ENCODE measurements around the gene PRKCH. TPM values are rescaled to one million over a fixed set of nuclear protein-coding genes. Genes with fewer than 3 reads are reported as not detected.

The PRKCH gene
- total RNA-seq, 1 experiment from 2014 or later = 18.3 TPM

DNA sequence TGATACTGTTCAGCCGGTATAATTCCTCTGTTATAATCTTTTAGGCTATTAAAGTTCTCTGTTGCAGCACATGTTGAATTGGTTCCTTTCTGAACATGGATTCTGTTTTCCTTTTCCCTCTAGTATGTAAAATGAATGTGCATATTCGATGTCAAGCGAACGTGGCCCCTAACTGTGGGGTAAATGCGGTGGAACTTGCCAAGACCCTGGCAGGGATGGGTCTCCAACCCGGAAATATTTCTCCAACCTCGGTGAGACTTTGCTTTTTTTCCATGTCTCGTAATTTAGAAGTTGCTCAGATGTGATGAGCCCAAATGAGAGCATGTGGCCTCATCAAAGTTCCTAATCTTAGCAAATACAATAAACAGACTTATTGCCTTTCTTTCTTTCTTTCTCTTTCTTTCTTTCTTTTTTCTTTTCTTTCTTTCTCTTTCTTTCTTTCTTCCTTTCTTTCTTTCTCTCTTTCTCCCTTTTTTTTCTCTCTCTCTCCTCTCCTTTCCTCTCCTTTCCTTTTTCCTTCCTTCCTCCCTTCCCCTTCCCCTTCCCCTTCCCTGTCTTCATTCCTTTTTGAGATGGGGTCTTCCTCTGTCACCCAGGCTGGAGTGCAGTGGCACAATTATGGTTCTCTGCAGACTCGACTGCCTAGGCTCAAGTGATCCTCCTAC, 131.9 kb downstream of the PRKCH start:
- CTCF ChIA-PET = no interaction called here
- Histone ChIP-seq H3K36me3 (ENCODE audit: control insufficient read depth, insufficient read depth, low read length) (no peaks in the 10 kb centered on the region), H3K9me3 (no peaks in the 10 kb centered on the region), H3K4me3 (ENCODE audit: low read depth, low read length) (no peak overlapping the region), H3K27me3 (replicated peaks; ENCODE audit: control insufficient read depth, insufficient read depth, low read length) (no peaks in the 10 kb centered on the region), H3K4me1 (no peaks in the 10 kb centered on the region)
- no peak for DNase-seq
- TF ChIP-seq, protein P1, sequence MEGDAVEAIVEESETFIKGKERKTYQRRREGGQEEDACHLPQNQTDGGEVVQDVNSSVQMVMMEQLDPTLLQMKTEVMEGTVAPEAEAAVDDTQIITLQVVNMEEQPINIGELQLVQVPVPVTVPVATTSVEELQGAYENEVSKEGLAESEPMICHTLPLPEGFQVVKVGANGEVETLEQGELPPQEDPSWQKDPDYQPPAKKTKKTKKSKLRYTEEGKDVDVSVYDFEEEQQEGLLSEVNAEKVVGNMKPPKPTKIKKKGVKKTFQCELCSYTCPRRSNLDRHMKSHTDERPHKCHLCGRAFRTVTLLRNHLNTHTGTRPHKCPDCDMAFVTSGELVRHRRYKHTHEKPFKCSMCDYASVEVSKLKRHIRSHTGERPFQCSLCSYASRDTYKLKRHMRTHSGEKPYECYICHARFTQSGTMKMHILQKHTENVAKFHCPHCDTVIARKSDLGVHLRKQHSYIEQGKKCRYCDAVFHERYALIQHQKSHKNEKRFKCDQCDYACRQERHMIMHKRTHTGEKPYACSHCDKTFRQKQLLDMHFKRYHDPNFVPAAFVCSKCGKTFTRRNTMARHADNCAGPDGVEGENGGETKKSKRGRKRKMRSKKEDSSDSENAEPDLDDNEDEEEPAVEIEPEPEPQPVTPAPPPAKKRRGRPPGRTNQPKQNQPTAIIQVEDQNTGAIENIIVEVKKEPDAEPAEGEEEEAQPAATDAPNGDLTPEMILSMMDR (IDR thresholded peaks at IDR 0.05; ENCODE audit: insufficient read depth in 1 of 2, low read depth in 1 of 2, low read length in 1 of 2, severe bottlenecking in 1 of 2, unreplicated experiment in 1 of 2) = no peak
- no peaks in the 10 kb centered on the region for H3K4me1 Mint-ChIP-seq (ENCODE audit: low read depth, unreplicated experiment)
- POLR2A ChIA-PET = no interaction called here
- intact Hi-C loops (cut with micrococcal nuclease; ENCODE audit: unreplicated experiment) = no loop called here
- BruUV-seq (replicated peaks) = no TSS peak
- no peak overlapping the region for H3K27ac Mint-ChIP-seq (ENCODE audit: unreplicated experiment)
- H3K9me3 Mint-ChIP-seq (ENCODE audit: unreplicated experiment) = no peaks in the 10 kb centered on the region
- no peaks in the 10 kb centered on the region for H3K27me3 Mint-ChIP-seq (ENCODE audit: insufficient read depth, unreplicated experiment)
- H3K4me3 Mint-ChIP-seq (ENCODE audit: unreplicated experiment) = no peak overlapping the region
- H3K36me3 Mint-ChIP-seq (ENCODE audit: insufficient read depth, unreplicated experiment) = peaks cover 16% of the 10 kb centered on the region

- H3K27me3 ChIP-seq (replicated peaks; ENCODE audit: control insufficient read depth, insufficient read depth, low read length) = no peaks in the 10 kb centered on the region
- no peaks in the 10 kb centered on the region for H3K36me3 ChIP-seq (ENCODE audit: control insufficient read depth, insufficient read depth, low read length)
- H3K27ac Mint-ChIP-seq (ENCODE audit: unreplicated experiment) = no peak overlapping the region
- ChIA-PET CTCF (interaction anchor here (0.7 kb wide), 1 partner anchor 16 kb away, joined by 4 read pairs; no protein-coding TSS in a partner anchor), POLR2A (no interaction called here)
- no TSS peak for BruUV-seq (replicated peaks)
- no peak overlapping the region for H3K4me3 Mint-ChIP-seq (ENCODE audit: unreplicated experiment)
- H3K4me3 ChIP-seq (ENCODE audit: low read depth, low read length) = no peak overlapping the region
- no peaks in the 10 kb centered on the region for H3K27me3 Mint-ChIP-seq (ENCODE audit: insufficient read depth, unreplicated experiment)
- TF ChIP-seq, protein P1 (IDR thresholded peaks at IDR 0.05; ENCODE audit: insufficient read depth in 1 of 2, low read depth in 1 of 2, low read length in 1 of 2, severe bottlenecking in 1 of 2, unreplicated experiment in 1 of 2) = no peak
- no peaks in the 10 kb centered on the region for H3K9me3 Mint-ChIP-seq (ENCODE audit: unreplicated experiment)
- no peaks in the 10 kb centered on the region for H3K4me1 ChIP-seq
- H3K36me3 Mint-ChIP-seq (ENCODE audit: insufficient read depth, unreplicated experiment) = peaks cover 16% of the 10 kb centered on the region
- H3K9me3 ChIP-seq = no peaks in the 10 kb centered on the region
- no peak for DNase-seq
- no peaks in the 10 kb centered on the region for H3K4me1 Mint-ChIP-seq (ENCODE audit: low read depth, unreplicated experiment)
- intact Hi-C loops (cut with micrococcal nuclease; ENCODE audit: unreplicated experiment) = no loop called here
Measured at GRCh38 chr14:61454545-61454944, 133.2 kb downstream of the PRKCH start.

- Histone ChIP-seq H3K9me3 (no peaks in the 10 kb centered on the region), H3K4me3 (ENCODE audit: low read depth, low read length) (no peak overlapping the region), H3K27me3 (replicated peaks; ENCODE audit: control insufficient read depth, insufficient read depth, low read length) (no peaks in the 10 kb centered on the region), H3K36me3 (ENCODE audit: control insufficient read depth, insufficient read depth, low read length) (no peaks in the 10 kb centered on the region), H3K4me1 (no peaks in the 10 kb centered on the region)
- intact Hi-C loops (cut with micrococcal nuclease; ENCODE audit: unreplicated experiment) = no loop called here
- TF ChIP-seq, protein P1 (IDR thresholded peaks at IDR 0.05; ENCODE audit: insufficient read depth in 1 of 2, low read depth in 1 of 2, low read length in 1 of 2, severe bottlenecking in 1 of 2, unreplicated experiment in 1 of 2) = no peak
- BruUV-seq (replicated peaks) = no TSS peak
- ChIA-PET POLR2A (no interaction called here), CTCF (no interaction called here)
- DNase-seq = no peak
- Mint-ChIP-seq H3K36me3 (ENCODE audit: insufficient read depth, unreplicated experiment) (peaks cover 16% of the 10 kb centered on the region), H3K27me3 (ENCODE audit: insufficient read depth, unreplicated experiment) (no peaks in the 10 kb centered on the region), H3K9me3 (ENCODE audit: unreplicated experiment) (no peaks in the 10 kb centered on the region), H3K4me1 (ENCODE audit: low read depth, unreplicated experiment) (no peaks in the 10 kb centered on the region), H3K4me3 (ENCODE audit: unreplicated experiment) (no peak overlapping the region), H3K27ac (ENCODE audit: unreplicated experiment) (no peak overlapping the region)
Measured at GRCh38 chr14:61455351-61455750, 134.0 kb downstream of the PRKCH start.
